GM21786 (cell line): ENCODE results near the gene LAMTOR2.
"Not testable (repeated sequence)": the region's sequence is repeated elsewhere in the genome, so short reads cannot be mapped to it uniquely, and the experiment has no call there.

Source experiments
- ATAC-seq: cut with Tn5 transposase; IDR thresholded peaks from one replicate; pipeline ENCODE4 v1.9.1; 2021; ENCODE audit not compliant: unreplicated experiment

The LAMTOR2 gene

GRCh38 chr1:156051011-156051725, 3.4 kb upstream of the LAMTOR2 start:
- no peak for ATAC-seq

GRCh38 chr1:156052862-156053767, 1.5 kb upstream of the LAMTOR2 start:
- no peak for ATAC-seq

GRCh38 chr1:156053768-156054499, 648 bp upstream of the LAMTOR2 start, which contains the start of gene UBQLN4:
Gene UBQLN4, minus strand, starts transcription at chr1:156053798. Its CDS starts 97 bp downstream, at chr1:156053701.
- no peak for ATAC-seq

GRCh38 chr1:156055281-156056048, 883 bp downstream of the LAMTOR2 start:
- ATAC-seq = no peak

- ATAC-seq = no peak
These were observed 1.8 kb downstream of the LAMTOR2 start for GRCh38 chr1:156056326-156056849.

- no peak for ATAC-seq
These were observed 6.5 kb downstream of the LAMTOR2 start, which contains the start of gene RAB25 for GRCh38 chr1:156060937-156061636. Gene RAB25, plus strand, starts transcription at chr1:156061160. Its CDS starts 241 bp downstream, at chr1:156061401.

- ATAC-seq = no peak
These were observed 7.6 kb downstream of the LAMTOR2 start for GRCh38 chr1:156062189-156062588.

GRCh38 chr1:156063997-156064285, 9.4 kb downstream of the LAMTOR2 start:
- ATAC-seq = no peak

GRCh38 chr1:156064615-156065014, 10.0 kb downstream of the LAMTOR2 start:
- ATAC-seq = no peak

- ATAC-seq = no peak
These were observed 10.6 kb downstream of the LAMTOR2 start for GRCh38 chr1:156065212-156065611.

- ATAC-seq = no peak
These were observed 11.3 kb downstream of the LAMTOR2 start for GRCh38 chr1:156065871-156066270.

- no peak for ATAC-seq
These were observed 12.7 kb downstream of the LAMTOR2 start for GRCh38 chr1:156067262-156067661.

- ATAC-seq = no peak
These were observed 15.2 kb downstream of the LAMTOR2 start for GRCh38 chr1:156069490-156070455.

GRCh38 chr1:156070548-156070947, 16.0 kb downstream of the LAMTOR2 start:
- no peak for ATAC-seq

GRCh38 chr1:156071332-156071816, 16.8 kb downstream of the LAMTOR2 start:
- not testable (repeated sequence) for ATAC-seq

- ATAC-seq = no peak
These were observed 17.7 kb downstream of the LAMTOR2 start for GRCh38 chr1:156072251-156072650.

- ATAC-seq = no peak
These were observed 18.6 kb downstream of the LAMTOR2 start for GRCh38 chr1:156073110-156073687.

GRCh38 chr1:156073740-156074139, 19.2 kb downstream of the LAMTOR2 start:
- no peak for ATAC-seq
